Measurements from ENCODE around the gene SLC25A13.
"Not testable (repeated sequence)": the region's sequence is repeated elsewhere in the genome, so short reads cannot be mapped to it uniquely, and the experiment has no call there.

GRCh38 chr7:96293911-96294310 is 28.0 kb downstream of the SLC25A13 start:
- not testable (repeated sequence) for TF ChIP-seq EZH2 (IDR thresholded peaks at IDR 0.05; ENCODE audit: insufficient read depth, poor library complexity, severe bottlenecking); EZH2phosphoT487 (IDR thresholded peaks at IDR 0.05; ENCODE audit: insufficient read depth, low read depth)
